Tibial nerve (tissue), 4 donors: ENCODE measurements around the gene FBLIM1.

Experiments
- EP300 ChIP-seq, 2 donors: sonication (generic); formaldehyde crosslinking; IDR thresholded peaks; one replicate each; pipeline ENCODE4 v1.6.1; 2017; ENCODE audit warnings: antibody characterized with exemption in 2 of 2, mild to moderate bottlenecking in 1 of 2
- POLR2A ChIP-seq, 2 donors: fragments of 450-650 bp; IDR thresholded peaks; one replicate each; pipeline ENCODE4 v1.6.1; 2017; ENCODE audit warnings: antibody characterized with exemption in 2 of 2, mild to moderate bottlenecking in 2 of 2, moderate library complexity in 2 of 2
- TF ChIP-seq, protein P1 (sequence below), 5 experiments: fragments of 200-600 bp in 3 of 5; fragments of 450-650 bp in 2 of 5; sonication (generic) in 3 of 5; IDR thresholded peaks; one replicate each; pipeline ENCODE4 v1.5.1; 2016 to 2019; ENCODE audit warnings: antibody characterized with exemption in 5 of 5, mild to moderate bottlenecking in 3 of 5, moderate library complexity in 2 of 5

DNA sequence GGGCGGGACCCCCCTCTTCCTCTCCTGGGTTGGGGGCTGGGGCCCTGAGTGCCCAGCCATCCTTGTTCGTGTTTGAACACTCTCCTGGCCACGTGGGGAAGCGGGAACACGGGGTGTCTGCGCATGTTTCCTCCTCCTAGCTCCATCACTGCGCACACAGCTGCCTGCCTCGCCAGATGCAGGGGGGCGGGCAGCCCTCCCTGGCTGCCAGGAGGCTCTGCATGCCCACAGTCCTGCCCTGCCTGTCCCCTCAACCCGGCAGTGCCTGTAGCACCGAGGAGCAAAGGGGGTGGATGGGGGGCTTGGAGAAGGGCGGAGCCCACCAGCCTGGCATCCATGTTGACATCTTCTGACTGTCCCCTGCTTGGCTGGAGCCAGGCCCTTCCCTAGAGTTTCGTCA is 24.3 kb upstream of the FBLIM1 start:
- TF ChIP-seq, protein P1, sequence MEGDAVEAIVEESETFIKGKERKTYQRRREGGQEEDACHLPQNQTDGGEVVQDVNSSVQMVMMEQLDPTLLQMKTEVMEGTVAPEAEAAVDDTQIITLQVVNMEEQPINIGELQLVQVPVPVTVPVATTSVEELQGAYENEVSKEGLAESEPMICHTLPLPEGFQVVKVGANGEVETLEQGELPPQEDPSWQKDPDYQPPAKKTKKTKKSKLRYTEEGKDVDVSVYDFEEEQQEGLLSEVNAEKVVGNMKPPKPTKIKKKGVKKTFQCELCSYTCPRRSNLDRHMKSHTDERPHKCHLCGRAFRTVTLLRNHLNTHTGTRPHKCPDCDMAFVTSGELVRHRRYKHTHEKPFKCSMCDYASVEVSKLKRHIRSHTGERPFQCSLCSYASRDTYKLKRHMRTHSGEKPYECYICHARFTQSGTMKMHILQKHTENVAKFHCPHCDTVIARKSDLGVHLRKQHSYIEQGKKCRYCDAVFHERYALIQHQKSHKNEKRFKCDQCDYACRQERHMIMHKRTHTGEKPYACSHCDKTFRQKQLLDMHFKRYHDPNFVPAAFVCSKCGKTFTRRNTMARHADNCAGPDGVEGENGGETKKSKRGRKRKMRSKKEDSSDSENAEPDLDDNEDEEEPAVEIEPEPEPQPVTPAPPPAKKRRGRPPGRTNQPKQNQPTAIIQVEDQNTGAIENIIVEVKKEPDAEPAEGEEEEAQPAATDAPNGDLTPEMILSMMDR (IDR thresholded peaks at IDR 0.05) = no peak
- TF ChIP-seq POLR2A (IDR thresholded peaks at IDR 0.05) = no peak
- TF ChIP-seq EP300 (IDR thresholded peaks at IDR 0.05) = no peak
